Posterior vena cava (tissue), 2 donors: ENCODE results near the gene SPG21. TPM values are rescaled to one million over a fixed set of nuclear protein-coding genes. Genes with fewer than 3 reads are reported as not detected.

ENCODE experiments used
- DNase-seq: peaks from one replicate; pipeline ENCODE4 v3.0.0-alpha.2; 2020; ENCODE audit warnings: low spot score
- intact Hi-C, 2 donors: fragments of 100-400 bp; cut with DNase I; formaldehyde crosslinking; loops; one replicate each; pipeline versions ENCODE4 v1.14.1 to v1.14.2; 2022 to 2023
- total RNA-seq, 2 donors: library from RNA; stranded (reverse); fragmentation: NEBNext Ultra II Directional; extraction: Animal tissue kit (Norgen Biotek cat#: 25700); gene quantifications; one replicate each; pipeline ENCODE4 v1.2.1, GENCODE V29; 2021
- donor health status: DM: yes; HTN: yes; CAD: no.
- donor health status: DM: yes; HTN: yes; CAD: no.

Gene SPG21
- total RNA-seq, 2 donors from 2014 or later: 65.8 to 78.2 TPM

DNA sequence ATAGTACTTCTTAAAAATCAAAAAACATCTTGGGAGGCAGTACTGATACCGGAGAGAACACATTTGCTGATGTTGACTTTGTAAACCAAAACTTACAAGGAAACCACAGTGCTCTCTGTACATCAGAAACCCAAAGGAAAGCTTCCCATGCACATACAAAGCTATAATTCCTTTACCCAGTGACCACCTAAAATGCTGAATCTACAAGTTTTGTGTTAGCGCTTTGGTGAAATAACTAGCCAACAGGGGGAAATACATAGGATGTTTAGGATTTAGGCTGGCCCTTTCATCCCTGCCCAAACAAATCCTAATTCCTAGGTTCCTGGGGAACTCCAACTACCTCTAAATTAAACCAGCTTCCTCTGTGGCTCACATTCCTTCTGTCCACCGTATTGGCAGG is 15.3 kb upstream of the SPG21 start:
- no peak for DNase-seq
- intact Hi-C loops: no loop called here

DNA sequence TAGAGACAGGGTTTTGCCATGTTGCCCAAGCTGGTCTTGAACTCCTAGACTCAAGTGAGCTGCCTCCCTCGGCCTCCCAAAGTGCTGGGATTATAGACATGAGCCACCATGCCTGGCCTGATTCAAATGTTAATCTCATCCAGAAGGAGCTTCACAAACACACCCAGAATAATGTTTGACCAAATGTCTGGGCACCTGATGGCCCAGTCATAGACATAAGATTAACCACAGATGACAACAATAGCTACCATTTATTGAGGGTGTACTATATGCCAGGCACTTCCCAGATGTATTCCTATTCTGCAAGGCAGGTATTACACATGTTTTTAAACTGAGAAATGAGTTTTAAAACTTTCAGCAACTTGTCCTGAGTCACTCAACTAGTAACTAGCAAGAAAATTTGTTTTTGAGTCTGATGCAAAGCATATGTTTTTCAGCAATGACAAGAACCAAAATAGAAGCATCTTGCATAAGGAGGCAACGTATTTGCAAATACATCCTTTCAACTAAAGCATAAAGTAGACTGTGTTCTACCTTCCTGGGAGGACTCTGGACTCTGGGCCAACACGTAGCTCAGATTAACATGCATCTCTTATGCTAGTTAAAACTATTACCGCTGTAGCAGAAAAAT is 8.1 kb upstream of the SPG21 start:
- no peak for DNase-seq
- intact Hi-C loops: no loop called here

DNA sequence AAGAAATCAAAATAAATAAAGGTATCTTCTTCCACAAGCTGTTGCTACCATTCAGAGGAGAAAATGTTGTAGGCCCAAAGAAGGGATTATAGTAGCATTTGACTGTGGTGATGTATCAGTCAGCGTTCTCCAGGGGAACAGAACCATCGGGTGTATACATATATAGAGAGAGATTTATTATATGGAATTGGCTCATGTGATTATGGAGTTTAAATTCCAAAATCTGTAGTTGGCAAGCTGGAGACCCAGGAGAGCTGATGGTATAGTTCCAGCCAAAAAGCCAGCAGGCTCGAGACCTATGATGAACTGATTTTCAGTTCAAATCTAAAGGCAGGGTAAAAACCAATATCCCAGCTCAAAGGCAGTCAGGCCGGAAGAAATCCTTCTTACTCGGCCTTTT is 7.4 kb upstream of the SPG21 start:
- intact Hi-C loops: no loop called here
- DNase-seq: no peak

DNA sequence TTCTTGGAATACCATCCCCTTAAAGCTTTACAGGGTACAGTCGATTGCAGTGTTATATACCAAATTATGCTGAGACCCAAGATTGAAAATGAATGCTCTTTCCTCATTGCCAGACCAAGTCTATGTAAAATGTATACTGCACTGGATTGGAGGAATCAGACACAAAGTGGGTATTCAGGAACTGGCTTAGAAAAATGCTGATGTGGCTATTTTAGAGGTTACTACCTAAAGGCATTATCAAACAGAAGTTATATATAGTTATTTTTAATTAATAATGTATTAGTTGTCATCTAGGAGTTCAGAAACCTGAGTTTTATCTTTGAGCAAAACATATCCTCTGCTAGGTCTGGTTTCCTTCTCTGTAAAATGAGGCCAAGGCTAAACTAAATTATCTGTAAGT is 3.6 kb upstream of the SPG21 start:
- DNase-seq: no peak
- intact Hi-C loops: no loop called here

DNA sequence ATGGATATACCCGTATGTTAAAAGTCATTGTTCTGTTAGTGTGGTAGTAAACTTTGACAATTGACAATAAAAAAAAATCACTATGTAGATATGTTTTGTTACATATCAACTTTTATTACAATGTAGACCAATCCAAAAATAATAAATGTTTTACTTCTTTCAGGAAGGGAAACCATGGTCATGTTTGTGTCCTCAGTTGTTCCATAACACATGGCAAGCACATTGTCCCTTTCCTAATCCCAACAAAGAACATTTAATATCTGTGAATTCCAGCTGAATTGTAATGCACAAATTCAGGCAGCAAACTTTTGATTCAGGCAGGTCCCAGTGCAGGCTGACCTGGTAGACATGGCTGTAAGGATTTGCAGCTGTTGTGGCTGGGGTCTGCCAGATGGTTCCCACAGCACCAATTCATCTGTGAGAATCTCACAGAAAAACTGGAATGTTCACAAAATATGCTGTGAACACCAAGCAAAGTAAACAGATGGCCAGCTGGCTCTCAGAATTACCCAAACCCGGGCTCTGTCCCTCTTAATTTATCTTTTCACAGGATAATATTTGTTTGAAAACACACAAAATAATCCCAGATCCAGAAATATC is 1.9 kb upstream of the SPG21 start:
- DNase-seq: no peak
- intact Hi-C loops: no loop called here

DNA sequence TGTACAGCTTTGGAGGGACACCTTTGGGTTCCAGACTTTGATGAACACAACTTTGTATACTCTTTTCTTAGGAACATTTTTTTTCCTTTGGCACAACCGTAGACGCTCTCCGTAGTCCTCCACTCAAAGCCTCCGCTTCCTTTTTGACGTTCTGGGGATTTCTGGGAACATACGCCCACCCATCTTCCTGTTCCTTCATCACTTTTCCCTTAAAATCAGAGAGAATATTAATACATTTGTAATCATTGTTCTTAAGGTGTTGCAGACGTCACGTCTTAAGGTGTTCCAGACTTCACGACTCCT is 405 bp upstream of the SPG21 start:
- intact Hi-C loops: no loop called here
- DNase-seq: no peak

DNA sequence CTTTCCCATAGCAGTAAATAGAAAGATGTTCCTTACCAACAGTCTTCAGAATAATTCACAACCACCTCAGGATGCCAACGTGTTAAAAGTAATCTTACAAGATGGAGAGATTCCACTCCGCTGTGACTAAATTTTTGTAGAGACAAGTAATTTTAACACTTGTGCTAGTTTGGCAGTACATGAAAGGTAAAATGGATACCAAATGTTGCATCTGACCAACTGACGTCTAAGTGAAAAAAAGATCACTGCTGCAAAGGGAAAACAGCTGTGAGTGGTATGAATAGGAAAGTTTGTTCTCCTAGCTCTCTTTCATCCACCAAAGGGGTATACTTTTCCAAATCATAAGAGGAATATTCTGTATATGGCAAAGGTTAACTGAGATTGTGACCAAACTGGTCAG is 2.6 kb downstream of the SPG21 start:
- DNase-seq: no peak
- intact Hi-C loops: no loop called here

DNA sequence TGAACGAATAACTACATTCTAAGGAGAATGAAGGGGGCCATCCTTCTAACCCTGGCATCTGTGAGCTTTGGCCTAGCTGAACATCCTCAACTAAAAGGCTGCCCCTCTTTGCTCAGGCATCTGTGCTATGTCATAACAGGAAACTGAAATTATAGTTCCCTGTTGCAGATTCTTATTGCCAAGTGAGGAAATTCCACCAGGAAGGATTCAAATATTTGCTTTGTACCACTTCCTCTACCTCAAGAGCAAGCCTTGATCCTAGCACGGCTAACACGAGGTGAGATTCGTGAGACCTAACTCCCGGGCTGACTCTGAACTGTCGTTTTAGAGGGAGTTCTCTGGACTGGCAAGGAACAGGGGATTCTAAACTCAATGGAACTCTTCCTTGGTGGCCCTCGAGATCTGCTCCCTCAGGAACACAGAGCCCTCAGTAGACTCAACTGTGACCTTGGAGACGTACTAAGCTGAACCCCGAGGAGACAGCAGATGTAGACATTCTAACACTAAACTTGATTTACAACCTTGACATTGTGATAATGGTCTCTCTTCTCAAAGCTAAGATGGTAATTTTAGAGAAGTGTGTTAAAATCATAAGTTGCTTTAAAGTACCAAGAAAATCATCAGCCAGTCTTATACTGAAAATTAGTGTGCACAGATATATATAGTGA is 4.2 kb downstream of the SPG21 start:
- no peak for DNase-seq
- intact Hi-C loops: no loop called here

DNA sequence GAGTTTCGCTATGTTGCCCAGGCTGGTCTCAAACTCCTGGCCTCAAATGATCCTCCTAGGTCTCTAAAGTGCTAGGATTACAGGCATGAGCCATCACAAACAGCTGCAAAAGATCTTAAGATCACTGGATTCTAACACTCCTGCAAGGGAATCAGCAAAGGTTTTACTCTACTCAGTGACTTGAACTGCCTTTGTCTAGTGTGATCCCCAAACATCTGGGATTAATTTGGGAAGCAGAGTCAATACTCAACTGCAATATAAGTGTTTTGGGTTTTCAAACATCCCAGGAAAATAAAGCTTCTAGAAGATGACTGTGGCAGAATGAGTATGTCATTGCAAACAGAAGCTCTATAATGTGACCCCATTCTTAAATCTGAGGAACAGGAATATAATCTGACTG is 7.2 kb downstream of the SPG21 start:
- DNase-seq: no peak
- intact Hi-C loops: no loop called here

DNA sequence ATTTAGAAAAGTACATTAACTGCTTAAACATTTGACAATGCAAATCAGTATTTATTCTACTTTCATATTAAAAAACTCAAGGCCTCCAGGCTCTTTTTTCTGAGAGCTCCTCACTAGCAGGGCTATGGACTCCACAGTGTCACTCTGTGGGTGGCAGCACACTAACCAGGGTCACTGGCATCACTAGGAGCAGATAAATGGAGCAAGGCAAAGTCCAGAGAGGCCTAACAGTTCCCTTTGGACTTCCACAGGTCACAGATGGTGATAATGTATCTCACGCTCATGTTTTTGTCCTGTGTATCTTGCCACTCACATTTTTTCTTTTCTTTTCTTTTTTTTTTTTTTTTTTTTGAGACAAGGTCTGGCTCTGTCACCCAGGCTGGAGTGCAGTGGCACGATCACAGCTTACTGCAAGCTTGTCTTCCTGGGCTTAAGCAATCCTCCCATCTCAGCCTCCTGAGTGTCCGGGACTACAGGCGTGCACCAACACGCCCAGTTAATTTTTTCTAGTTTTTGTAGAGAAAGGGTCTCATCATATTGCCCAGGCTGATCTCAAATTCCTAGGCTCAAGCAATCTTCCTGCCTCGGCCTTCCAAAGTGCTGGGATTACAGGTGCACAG is 7.8 kb downstream of the SPG21 start:
- DNase-seq: no peak
- intact Hi-C loops: no loop called here

DNA sequence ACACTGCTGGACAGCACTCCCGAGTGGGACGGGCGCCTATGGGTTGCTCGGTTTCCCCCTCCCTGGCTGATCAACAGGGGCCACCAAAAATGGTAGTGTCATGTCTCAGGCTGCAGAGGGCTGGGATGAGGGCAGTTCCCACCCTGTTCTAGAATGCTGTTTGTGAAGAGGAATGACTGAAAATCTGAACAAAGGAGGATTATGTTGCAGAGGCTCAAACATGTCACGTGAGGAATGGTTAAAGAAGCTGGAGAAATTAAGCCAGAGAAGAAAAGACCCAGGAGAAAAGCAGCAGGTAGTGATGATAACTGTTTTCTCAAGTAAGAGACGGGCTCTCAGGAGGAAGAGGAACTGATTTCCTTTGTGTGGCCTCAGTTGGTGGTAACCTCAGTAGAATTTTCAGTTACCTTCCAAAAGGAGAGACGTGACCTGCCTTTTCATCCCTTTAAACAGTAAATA is 10.4 kb downstream of the SPG21 start:
- DNase-seq: no peak
- intact Hi-C loops: no loop called here

DNA sequence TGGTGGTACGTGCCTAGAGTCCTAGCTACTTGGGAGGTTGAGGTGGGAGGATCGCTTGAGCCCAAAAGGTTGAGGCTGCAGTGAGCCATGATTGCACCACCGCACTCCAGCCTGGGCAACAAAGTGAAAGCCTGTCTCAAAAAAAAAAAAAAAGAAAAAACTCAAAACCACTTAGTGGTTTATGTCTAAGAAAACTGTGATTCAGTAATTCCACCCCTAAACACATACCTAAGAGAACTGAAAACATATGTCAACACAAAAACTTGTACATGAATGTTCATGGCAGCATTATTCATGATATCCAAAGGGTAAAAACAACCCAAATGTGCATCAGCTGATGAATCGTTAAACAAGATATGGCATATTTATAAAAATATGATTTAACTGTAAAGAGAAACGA is 14.3 kb downstream of the SPG21 start:
- DNase-seq: no peak
- intact Hi-C loops: no loop called here

DNA sequence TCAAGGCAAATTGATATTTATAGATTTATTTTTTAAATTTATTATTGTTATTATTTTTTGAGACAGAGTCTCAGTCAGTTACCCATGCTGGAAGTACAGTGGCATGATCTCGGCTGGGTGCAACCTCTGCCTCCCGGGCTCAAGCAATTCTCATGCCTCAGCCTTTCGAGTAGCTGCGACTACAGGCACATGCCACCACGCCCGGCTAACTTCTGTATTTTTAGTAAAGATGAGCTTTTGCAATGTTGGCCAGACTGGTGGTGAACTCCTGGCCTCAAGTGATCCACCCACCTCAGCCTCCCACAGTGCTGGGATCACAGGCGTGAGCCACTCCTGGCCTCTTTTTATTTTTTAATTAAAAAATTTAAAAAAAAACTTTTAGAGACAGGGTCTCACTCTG is 19.0 kb downstream of the SPG21 start:
- intact Hi-C loops: no loop called here
- no peak for DNase-seq

DNA sequence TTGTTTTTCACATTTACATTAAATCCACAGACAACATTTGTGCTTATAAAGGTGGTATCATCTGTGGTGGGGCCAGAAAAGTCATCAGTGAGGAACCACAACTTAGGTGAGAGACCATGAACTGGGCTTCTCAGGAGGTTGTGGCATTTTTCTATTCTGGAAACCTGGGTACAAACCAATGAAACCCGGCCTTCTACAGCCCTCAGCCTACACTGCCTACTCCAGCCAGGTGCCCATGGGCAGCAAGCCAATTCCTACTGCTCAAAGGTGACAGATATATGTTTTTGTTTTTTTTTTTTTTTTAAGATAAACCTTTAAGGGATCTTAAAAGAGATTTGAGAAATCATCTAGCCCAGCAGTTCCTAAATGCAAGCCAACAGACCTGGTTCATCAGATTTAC is 20.3 kb downstream of the SPG21 start:
- DNase-seq: no peak
- intact Hi-C loops: no loop called here

DNA sequence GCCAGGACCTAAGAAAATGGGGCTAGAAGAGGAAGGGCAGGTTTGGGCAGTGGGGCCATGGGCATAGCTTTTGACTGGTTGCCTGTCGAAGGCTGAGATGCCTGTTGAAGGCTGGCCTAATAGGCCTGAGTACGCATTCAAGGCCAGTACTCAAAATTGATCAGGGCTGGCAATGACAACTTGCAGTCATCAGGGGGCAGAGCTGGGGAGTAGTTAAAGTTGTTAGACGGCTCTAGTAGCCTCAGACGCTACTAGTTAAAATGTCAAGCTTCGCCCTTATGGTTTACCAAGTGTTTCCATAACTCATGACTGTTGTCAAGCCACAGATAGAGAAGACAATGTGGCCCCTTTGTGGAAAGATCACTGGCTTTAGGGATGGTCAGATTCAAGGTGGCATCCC is 28.7 kb downstream of the SPG21 start:
- intact Hi-C loops: loop anchor here in 1 of 2 donors (1.0 kb wide), 1 partner anchor 23 kb away; no protein-coding TSS in a partner anchor
- no peak for DNase-seq

DNA sequence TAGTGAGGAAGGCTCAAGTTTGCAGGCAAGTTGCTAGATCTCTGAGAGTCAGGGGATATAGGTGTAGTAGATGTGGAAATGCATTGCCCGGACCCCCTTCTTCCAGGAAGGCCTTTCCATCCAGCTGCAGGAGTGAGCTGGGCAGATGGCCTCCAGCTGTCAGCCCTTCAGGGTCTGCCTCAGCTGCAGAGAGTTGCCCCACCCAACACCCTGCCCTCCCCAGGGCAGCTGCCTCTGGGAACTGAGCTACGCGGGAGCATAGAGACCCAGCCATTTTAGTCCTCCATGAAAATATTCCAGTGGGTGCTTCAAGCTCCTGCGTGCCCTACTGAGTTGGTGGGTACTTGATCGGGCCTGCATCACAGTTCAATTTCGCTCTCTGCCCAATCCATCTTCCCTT is 29.6 kb downstream of the SPG21 start:
- no peak for DNase-seq
- intact Hi-C loops: no loop called here

DNA sequence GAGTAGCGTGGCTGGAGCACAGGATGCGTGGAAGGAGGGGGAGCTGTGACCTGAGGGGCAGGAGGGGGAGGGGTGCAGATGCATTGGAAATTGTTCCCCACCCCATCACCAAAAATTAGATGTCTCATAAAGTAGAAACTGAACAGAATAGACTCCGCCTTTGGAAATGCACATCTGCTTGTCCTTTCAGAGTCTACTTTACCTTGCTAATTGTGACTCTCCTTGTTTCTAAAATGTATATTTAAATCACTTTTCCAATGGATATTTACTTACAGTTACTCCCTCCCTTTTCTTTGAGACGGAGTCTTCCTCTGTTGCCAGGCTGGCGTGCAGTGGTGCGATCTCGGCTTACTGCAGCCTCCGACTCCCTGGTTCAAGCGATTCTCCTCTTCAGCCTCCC is 30.6 kb downstream of the SPG21 start:
- intact Hi-C loops: no loop called here
- no peak for DNase-seq

DNA sequence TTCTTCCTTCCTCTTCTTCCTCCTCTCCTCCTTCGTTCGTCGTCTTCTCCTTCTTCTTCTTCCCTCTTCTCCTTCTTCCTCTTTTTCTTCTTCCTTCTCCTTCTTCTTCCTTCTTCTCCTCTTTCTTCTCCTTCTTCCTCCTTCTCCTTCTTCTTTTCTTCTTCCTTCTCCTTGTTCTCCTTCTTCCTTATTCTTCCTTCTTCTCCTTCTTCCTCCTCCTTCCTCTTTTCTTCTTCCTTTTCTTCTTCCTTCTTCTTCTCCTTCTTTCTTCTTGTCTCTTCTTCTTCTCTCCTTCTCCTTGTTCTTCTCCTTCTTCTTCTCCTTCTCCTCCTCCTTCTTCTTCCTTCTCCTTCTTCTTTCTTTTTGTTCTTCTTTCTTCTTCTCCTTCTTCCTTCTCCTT is 35.3 kb downstream of the SPG21 start:
- DNase-seq: no peak
- intact Hi-C loops: no loop called here

DNA sequence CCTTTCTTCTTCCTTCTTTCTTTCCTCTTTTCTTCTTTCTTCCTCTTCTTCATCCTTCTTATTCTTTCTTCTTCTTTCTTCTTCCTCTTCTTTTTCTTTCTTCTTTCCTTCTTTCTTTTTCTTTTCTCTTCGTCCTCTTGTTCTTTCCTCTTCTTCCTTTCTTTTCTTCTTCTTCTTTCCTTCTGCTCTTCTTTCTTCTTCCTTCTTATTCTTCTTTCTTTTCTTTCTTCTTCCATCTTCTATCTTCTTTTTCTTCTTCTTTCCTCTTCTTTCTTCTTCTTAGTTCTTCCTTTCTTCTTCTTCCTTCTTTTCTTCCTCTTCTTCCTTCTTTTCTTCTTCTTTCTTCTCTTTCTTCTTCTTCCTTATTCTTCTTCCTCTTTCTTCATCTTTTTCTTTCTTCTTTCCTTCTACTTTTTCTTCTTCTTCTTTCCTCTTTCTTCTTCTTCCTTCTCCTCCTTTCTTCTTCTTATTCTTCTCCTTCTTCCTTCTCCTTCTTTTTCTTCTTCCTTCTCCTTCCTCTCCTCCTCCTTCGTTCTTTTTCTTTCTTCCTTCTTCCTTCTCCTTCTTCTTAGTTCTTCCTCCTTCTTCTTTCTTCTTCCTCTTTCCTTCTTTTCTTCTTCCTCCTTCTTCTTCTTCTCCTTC is 37.8 kb downstream of the SPG21 start:
- intact Hi-C loops: no loop called here

DNA sequence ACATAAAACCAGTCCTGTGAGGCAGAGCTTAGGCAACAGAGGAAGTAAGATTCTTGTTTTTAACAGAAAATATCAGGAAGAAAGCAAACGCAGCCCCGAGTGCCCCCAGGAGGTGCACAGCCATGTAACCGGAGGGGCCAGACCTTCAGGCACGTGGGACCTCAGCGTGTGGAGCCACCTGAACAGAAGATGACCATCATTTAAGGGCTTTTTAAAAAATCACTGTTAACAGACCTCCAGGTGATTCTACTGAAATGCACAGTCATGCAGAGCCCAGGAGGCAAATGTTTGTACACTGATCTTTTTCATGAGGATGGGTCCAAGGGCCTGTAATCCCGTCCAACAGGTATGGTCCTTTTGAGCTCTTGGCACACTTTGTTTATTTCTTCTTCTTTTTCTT is 38.8 kb downstream of the SPG21 start:
- no peak for DNase-seq
- intact Hi-C loops: no loop called here

More for the DNA sequence above, 37.8 kb downstream of the SPG21 start:
- DNase-seq: no peak
